Activated CD8-positive, alpha-beta memory T cell treated with anti-CD3 and anti-CD28 coated beads, Interleukin-2, amount 10 ng/mL, durations not matched to agents 7 days and 5 days (primary cell): ENCODE measurements around the gene KIAA0040. TPM values are rescaled to one million over a fixed set of nuclear protein-coding genes. Genes with fewer than 3 reads are reported as not detected.
"Not testable (repeated sequence)": the region's sequence is repeated elsewhere in the genome, so short reads cannot be mapped to it uniquely, and the experiment has no call there.

Source experiments
- ATAC-seq: fragments of 150-1000 bp; cut with Tn5 transposase; one replicate; pipeline ENCODE4 v1.10.0; 2021; ENCODE audit warnings: moderate library complexity
- CTCF ChIA-PET: fragments of 350-600 bp; sonication (Branson Sonifier 250); formaldehyde crosslinking; loops from one replicate; lab custom pipeline; 2021; ENCODE audit warnings: antibody characterized with exemption; lab: Charles Lee
- DNase-seq: peaks from one replicate; pipeline ENCODE4 v3.0.0-alpha.2; 2020
- H3K27ac Mint-ChIP-seq: one replicate; pipeline ENCODE4 v1.8.0; 2021; ENCODE audit warnings: mild to moderate bottlenecking, mixed read lengths
- H3K27me3 Mint-ChIP-seq: one replicate; pipeline ENCODE4 v1.8.0; 2021; ENCODE audit warnings: mixed read lengths
- H3K36me3 Mint-ChIP-seq: one replicate; pipeline ENCODE4 v1.8.0; 2021; ENCODE audit warnings: mild to moderate bottlenecking, mixed read lengths
- H3K4me1 Mint-ChIP-seq: one replicate; pipeline ENCODE4 v1.8.0; 2021; ENCODE audit warnings: mixed read lengths
- H3K4me3 Mint-ChIP-seq: one replicate; pipeline ENCODE4 v1.8.0; 2021; ENCODE audit warnings: mild to moderate bottlenecking, moderate library complexity, mixed read lengths
- H3K9me3 Mint-ChIP-seq: one replicate; pipeline ENCODE4 v1.8.0; 2022; ENCODE audit warnings: low read depth, mixed read lengths
- total RNA-seq, 2 experiments: library from RNA; stranded (reverse); gene quantifications; one replicate each; pipeline ENCODE4 v1.2.3, GENCODE V29; 2021

Gene KIAA0040
- total RNA-seq, 2 experiments from 2014 or later: 54.8 to 64.3 TPM

GRCh38 chr1:175127565-175127964 lies 65.0 kb downstream of the KIAA0040 start:
- peak; percentile 27 for DNase-seq
- CTCF ChIA-PET: interaction anchor here (1.0 to 1.7 kb wide), 2 partner anchors 96 to 98 kb away, joined by 3 to 7 read pairs; no protein-coding TSS in a partner anchor
- no peak overlapping the region for H3K4me3 Mint-ChIP-seq
- ATAC-seq: no peak
- H3K9me3 Mint-ChIP-seq: no peaks in the 10 kb centered on the region
- H3K27me3 Mint-ChIP-seq: peaks cover 5% of the 10 kb centered on the region
- peaks cover 1% of the 10 kb centered on the region for H3K4me1 Mint-ChIP-seq
- no peak overlapping the region for H3K27ac Mint-ChIP-seq
- no peaks in the 10 kb centered on the region for H3K36me3 Mint-ChIP-seq

- peak; percentile 12 for DNase-seq
- CTCF ChIA-PET: interaction anchor here (1.0 to 2.3 kb wide), 7 partner anchors 9 to 97 kb away, joined by 3 to 13 read pairs (median 7); no protein-coding TSS in a partner anchor
- H3K4me3 Mint-ChIP-seq: no peak overlapping the region
- peaks cover 2% of the 10 kb centered on the region for H3K27me3 Mint-ChIP-seq
- ATAC-seq: no peak
- no peaks in the 10 kb centered on the region for H3K9me3 Mint-ChIP-seq
- no peaks in the 10 kb centered on the region for H3K36me3 Mint-ChIP-seq
- no peak overlapping the region for H3K27ac Mint-ChIP-seq
- peaks cover 1% of the 10 kb centered on the region for H3K4me1 Mint-ChIP-seq
Observed at GRCh38 chr1:175126347-175126746, 66.2 kb downstream of the KIAA0040 start.

- Mint-ChIP-seq H3K4me3 (no peak overlapping the region), H3K9me3 (no peaks in the 10 kb centered on the region), H3K27me3 (peaks cover 4% of the 10 kb centered on the region), H3K27ac (no peak overlapping the region), H3K36me3 (no peaks in the 10 kb centered on the region), H3K4me1 (peaks cover 1% of the 10 kb centered on the region)
- CTCF ChIA-PET: interaction anchor here (0.5 to 3.2 kb wide), 33 partner anchors 8 to 854 kb away, joined by 3 to 113 read pairs (median 4); partner anchors contain the start of genes MRPS14 and TNN
- no peak for DNase-seq
- no peak for ATAC-seq
Observed at GRCh38 chr1:175124861-175125260, 67.7 kb downstream of the KIAA0040 start.

- H3K4me1 Mint-ChIP-seq: no peaks in the 10 kb centered on the region
- no peak overlapping the region for H3K27ac Mint-ChIP-seq
- no peaks in the 10 kb centered on the region for H3K9me3 Mint-ChIP-seq
- H3K36me3 Mint-ChIP-seq: no peaks in the 10 kb centered on the region
- no peak overlapping the region for H3K4me3 Mint-ChIP-seq
- no peak for ATAC-seq
- no peak for DNase-seq
- H3K27me3 Mint-ChIP-seq: peaks cover 8% of the 10 kb centered on the region
- CTCF ChIA-PET: interaction anchor here (1.1 to 2.2 kb wide), 3 partner anchors 87 to 91 kb away, joined by 3 to 6 read pairs (median 3); no protein-coding TSS in a partner anchor
Observed at GRCh38 chr1:175120511-175120910, 72.1 kb downstream of the KIAA0040 start.

DNA sequence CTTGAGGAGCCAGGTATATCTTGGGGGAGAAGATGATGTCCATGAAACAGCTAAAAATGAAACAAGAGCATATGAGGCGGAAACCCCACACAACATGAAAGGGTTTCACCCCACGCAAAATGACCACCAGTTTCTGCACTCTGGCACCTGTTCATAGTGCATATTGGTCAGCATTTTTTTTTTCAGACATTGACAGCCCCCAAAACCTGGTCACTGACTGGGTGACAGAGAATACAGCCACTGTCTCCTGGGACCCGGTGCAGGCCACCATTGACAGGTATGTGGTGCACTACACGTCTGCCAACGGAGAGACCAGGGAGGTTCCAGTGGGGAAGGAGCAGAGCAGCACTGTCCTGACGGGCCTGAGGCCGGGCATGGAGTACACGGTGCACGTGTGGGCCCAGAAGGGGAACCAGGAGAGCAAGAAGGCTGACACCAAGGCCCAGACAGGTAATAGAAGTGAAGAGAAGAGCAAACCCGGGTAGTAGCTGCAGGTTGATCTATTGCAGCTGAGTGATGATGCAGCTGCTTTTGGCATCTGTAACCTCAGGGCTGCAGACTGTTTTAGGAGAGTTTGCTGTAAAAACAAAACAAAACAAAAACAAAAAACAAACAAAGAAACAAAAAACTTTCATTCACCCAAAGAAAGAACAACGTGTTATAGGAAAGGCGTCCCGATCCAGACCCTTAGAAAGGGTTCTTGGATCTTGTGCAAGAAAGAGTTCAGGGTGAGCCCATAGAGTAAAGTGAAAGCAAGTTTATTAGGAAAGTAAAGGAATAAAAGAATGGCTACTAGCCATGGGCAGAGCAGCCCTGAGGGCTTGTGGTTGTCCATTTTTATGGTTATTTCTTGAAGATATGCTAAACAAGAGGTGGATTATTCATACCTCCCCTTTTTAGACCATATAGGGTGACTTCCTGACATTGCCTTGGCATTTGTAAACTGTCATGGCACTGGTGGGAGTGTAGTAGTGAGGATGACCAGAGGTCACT lies 73.9 kb downstream of the KIAA0040 start:
- Mint-ChIP-seq H3K4me1 (no peaks in the 10 kb centered on the region), H3K36me3 (peaks cover 1% of the 10 kb centered on the region), H3K4me3 (no peak overlapping the region), H3K27ac (no peak overlapping the region), H3K27me3 (peaks cover 12% of the 10 kb centered on the region), H3K9me3 (no peaks in the 10 kb centered on the region)
- DNase-seq (no peak), ATAC-seq (no peak)
- CTCF ChIA-PET: interaction anchor here (2.2 kb wide), 1 partner anchor 89 kb away, joined by 6 read pairs; no protein-coding TSS in a partner anchor

DNA sequence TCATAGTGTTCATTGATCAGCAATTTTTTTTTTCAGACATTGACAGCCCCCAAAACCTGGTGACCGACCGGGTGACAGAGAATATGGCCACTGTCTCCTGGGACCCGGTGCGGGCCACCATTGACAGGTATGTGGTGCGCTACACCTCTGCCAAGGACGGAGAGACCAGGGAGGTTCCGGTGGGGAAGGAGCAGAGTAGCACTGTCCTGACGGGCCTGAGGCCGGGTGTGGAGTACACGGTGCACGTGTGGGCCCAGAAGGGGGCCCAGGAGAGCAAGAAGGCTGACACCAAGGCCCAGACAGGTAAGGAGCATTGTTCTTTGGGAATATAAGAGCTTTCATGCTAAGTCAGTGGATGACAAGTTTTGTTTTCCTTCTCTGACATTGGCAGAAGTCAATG lies 75.7 kb downstream of the KIAA0040 start:
- Mint-ChIP-seq H3K27me3 (peaks cover 17% of the 10 kb centered on the region), H3K27ac (no peak overlapping the region), H3K36me3 (peaks cover 5% of the 10 kb centered on the region), H3K9me3 (peaks cover 3% of the 10 kb centered on the region), H3K4me3 (no peak overlapping the region), H3K4me1 (peaks cover 2% of the 10 kb centered on the region)
- ATAC-seq: no peak
- CTCF ChIA-PET: interaction anchor here (0.9 to 1.0 kb wide), 2 partner anchors 8 to 87 kb away, joined by 3 to 4 read pairs; no protein-coding TSS in a partner anchor
- DNase-seq: no peak

DNA sequence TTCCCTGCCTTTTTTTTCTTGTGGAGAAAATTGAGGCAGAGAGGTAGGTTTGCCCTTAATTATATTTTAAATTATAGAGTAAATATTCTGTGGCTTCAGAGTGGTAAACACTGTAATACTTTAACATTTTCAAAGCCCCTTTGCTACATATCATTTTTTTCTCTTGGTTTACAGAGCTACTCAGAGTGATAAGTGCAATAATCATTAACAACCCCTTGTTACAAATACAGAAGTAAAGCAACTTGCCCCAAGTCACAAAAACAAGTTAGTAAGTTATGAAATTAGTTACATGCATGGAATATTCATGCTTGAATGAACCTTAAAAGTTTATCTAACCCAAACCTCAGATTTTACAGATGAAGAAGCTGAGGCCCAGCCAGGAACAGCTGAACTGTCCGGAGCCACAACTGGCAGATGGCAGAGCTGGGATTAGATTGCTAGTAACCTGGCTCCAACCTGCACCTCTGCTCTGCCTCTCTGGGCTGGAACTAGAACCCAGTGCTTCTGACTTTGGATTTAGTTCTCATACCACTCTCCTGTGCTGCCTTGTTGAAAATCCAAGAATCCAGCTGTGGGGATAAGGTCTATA lies 76.3 kb downstream of the KIAA0040 start:
- ATAC-seq: no peak
- H3K9me3 Mint-ChIP-seq: peaks cover 3% of the 10 kb centered on the region
- H3K27me3 Mint-ChIP-seq: peaks cover 20% of the 10 kb centered on the region
- DNase-seq: no peak
- H3K27ac Mint-ChIP-seq: no peak overlapping the region
- H3K4me1 Mint-ChIP-seq: peaks cover 2% of the 10 kb centered on the region
- H3K36me3 Mint-ChIP-seq: peaks cover 5% of the 10 kb centered on the region
- CTCF ChIA-PET: interaction anchor here (0.9 to 1.1 kb wide), 2 partner anchors 9 to 87 kb away, joined by 3 read pairs; no protein-coding TSS in a partner anchor
- no peak overlapping the region for H3K4me3 Mint-ChIP-seq

DNA sequence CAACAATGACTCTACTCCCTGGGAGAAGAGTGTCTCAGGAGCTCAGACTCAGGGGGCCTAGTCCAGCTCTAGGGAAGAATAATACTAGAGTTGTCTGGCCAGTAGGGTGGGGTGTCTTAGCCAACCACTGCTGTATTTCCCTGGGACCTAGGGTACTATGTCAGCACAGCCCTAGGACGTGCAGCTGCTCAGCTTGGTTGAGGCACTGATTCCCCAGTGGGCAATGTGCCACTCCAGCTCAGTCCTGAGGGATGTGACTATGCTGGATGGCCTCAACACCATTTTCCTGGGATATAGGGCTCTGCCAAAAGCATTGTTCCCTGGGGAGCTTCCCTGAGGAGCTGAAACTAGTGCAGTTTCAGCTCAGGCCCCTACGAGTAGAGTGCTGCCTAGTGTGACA lies 77.6 kb downstream of the KIAA0040 start:
- peaks cover 18% of the 10 kb centered on the region for H3K27me3 Mint-ChIP-seq

GRCh38 chr1:175108331-175108820 lies 84.2 kb downstream of the KIAA0040 start:
- H3K9me3 Mint-ChIP-seq, CTCF ChIA-PET, ATAC-seq, H3K4me1 Mint-ChIP-seq, DNase-seq, H3K36me3 Mint-ChIP-seq, H3K27ac Mint-ChIP-seq, H3K27me3 Mint-ChIP-seq, H3K4me3 Mint-ChIP-seq: not testable (repeated sequence)

More for the DNA sequence above, 77.6 kb downstream of the KIAA0040 start:
- DNase-seq (no peak), ATAC-seq (no peak)
- peaks cover 5% of the 10 kb centered on the region for H3K36me3 Mint-ChIP-seq
- peaks cover 2% of the 10 kb centered on the region for H3K4me1 Mint-ChIP-seq
- no peak overlapping the region for H3K4me3 Mint-ChIP-seq
- CTCF ChIA-PET: interaction anchor here (0.5 to 2.1 kb wide), 3 partner anchors 10 to 85 kb away, joined by 3 to 13 read pairs (median 3); no protein-coding TSS in a partner anchor
- no peak overlapping the region for H3K27ac Mint-ChIP-seq
- peaks cover 3% of the 10 kb centered on the region for H3K9me3 Mint-ChIP-seq

Other genes starting within 250 kb of the KIAA0040 start
- 100 to 1,000 TPM; 210 to 287 TPM for gene CACYBP, start 192.8 kb downstream of the KIAA0040 start, total RNA-seq
- 10 to 100 TPM; 33.5 to 40.4 TPM for gene MRPS14, start 169.4 kb downstream of the KIAA0040 start, total RNA-seq
- not detected for gene TNN, start 124.9 kb downstream of the KIAA0040 start, total RNA-seq